ENCODE measurements around the gene KRTAP13-1. TPM values are rescaled to one million over a fixed set of nuclear protein-coding genes. Genes with fewer than 3 reads are reported as not detected.

Gene KRTAP13-1
- polyA plus RNA-seq, 1 donor = not detected

Other genes with a start within 250 kb of the KRTAP13-1 start
- not detected for gene CLDN17, start 229.2 kb upstream of the KRTAP13-1 start, polyA plus RNA-seq (ENCODE audit: insufficient read length)
- not detected for gene CLDN8, start 179.9 kb upstream of the KRTAP13-1 start, polyA plus RNA-seq (ENCODE audit: insufficient read length)
- gene KRTAP24-1, start 113.1 kb upstream of the KRTAP13-1 start, polyA plus RNA-seq (ENCODE audit: insufficient read length) = not detected
- not detected for gene KRTAP25-1, start 106.5 kb upstream of the KRTAP13-1 start, polyA plus RNA-seq (ENCODE audit: insufficient read length)
- not detected for gene KRTAP26-1, start 75.7 kb upstream of the KRTAP13-1 start, polyA plus RNA-seq (ENCODE audit: insufficient read length)
- not detected for gene KRTAP27-1, start 58.3 kb upstream of the KRTAP13-1 start, polyA plus RNA-seq (ENCODE audit: insufficient read length)
- gene KRTAP23-1, start 47.4 kb upstream of the KRTAP13-1 start, polyA plus RNA-seq (ENCODE audit: insufficient read length) = not detected
- not detected for gene KRTAP13-2, start 23.8 kb upstream of the KRTAP13-1 start, polyA plus RNA-seq (ENCODE audit: insufficient read length)
- not detected for gene KRTAP13-3, start 29.9 kb downstream of the KRTAP13-1 start, polyA plus RNA-seq (ENCODE audit: insufficient read length)
- gene KRTAP13-4, start 34.2 kb downstream of the KRTAP13-1 start, polyA plus RNA-seq (ENCODE audit: insufficient read length) = not detected
- gene KRTAP15-1, start 44.2 kb downstream of the KRTAP13-1 start, polyA plus RNA-seq (ENCODE audit: insufficient read length) = not detected
- not detected for gene KRTAP19-1, start 84.3 kb downstream of the KRTAP13-1 start, polyA plus RNA-seq (ENCODE audit: insufficient read length)
- gene KRTAP19-2, start 91.4 kb downstream of the KRTAP13-1 start, polyA plus RNA-seq (ENCODE audit: insufficient read length) = not detected
- not detected for gene KRTAP19-3, start 96.0 kb downstream of the KRTAP13-1 start, polyA plus RNA-seq (ENCODE audit: insufficient read length)
- gene KRTAP19-4, start 101.1 kb downstream of the KRTAP13-1 start, polyA plus RNA-seq (ENCODE audit: insufficient read length) = not detected
- gene KRTAP19-5, start 106.1 kb downstream of the KRTAP13-1 start, polyA plus RNA-seq (ENCODE audit: insufficient read length) = not detected
- not detected for gene KRTAP19-6, start 145.8 kb downstream of the KRTAP13-1 start, polyA plus RNA-seq (ENCODE audit: insufficient read length)
- gene KRTAP19-7, start 165.3 kb downstream of the KRTAP13-1 start, polyA plus RNA-seq (ENCODE audit: insufficient read length) = not detected
- not detected for gene KRTAP22-2, start 194.4 kb downstream of the KRTAP13-1 start, polyA plus RNA-seq (ENCODE audit: insufficient read length)
- gene KRTAP6-3, start 196.4 kb downstream of the KRTAP13-1 start, polyA plus RNA-seq (ENCODE audit: insufficient read length) = not detected
- gene KRTAP6-2, start 202.9 kb downstream of the KRTAP13-1 start, polyA plus RNA-seq (ENCODE audit: insufficient read length) = not detected
- not detected for gene KRTAP22-1, start 205.1 kb downstream of the KRTAP13-1 start, polyA plus RNA-seq (ENCODE audit: insufficient read length)
- gene KRTAP6-1, start 217.9 kb downstream of the KRTAP13-1 start, polyA plus RNA-seq (ENCODE audit: insufficient read length) = not detected
- not detected for gene KRTAP20-1, start 220.4 kb downstream of the KRTAP13-1 start, polyA plus RNA-seq (ENCODE audit: insufficient read length)
- not detected for gene KRTAP20-4, start 224.6 kb downstream of the KRTAP13-1 start, polyA plus RNA-seq (ENCODE audit: insufficient read length)
- gene KRTAP20-2, start 239.2 kb downstream of the KRTAP13-1 start, polyA plus RNA-seq (ENCODE audit: insufficient read length) = not detected
- gene KRTAP20-3, start 246.8 kb downstream of the KRTAP13-1 start, polyA plus RNA-seq (ENCODE audit: insufficient read length) = not detected

Data from forelimb muscle (tissue), 1 donor.